ENCODE data around the gene TTC21A.

Gene TTC21A

DNA sequence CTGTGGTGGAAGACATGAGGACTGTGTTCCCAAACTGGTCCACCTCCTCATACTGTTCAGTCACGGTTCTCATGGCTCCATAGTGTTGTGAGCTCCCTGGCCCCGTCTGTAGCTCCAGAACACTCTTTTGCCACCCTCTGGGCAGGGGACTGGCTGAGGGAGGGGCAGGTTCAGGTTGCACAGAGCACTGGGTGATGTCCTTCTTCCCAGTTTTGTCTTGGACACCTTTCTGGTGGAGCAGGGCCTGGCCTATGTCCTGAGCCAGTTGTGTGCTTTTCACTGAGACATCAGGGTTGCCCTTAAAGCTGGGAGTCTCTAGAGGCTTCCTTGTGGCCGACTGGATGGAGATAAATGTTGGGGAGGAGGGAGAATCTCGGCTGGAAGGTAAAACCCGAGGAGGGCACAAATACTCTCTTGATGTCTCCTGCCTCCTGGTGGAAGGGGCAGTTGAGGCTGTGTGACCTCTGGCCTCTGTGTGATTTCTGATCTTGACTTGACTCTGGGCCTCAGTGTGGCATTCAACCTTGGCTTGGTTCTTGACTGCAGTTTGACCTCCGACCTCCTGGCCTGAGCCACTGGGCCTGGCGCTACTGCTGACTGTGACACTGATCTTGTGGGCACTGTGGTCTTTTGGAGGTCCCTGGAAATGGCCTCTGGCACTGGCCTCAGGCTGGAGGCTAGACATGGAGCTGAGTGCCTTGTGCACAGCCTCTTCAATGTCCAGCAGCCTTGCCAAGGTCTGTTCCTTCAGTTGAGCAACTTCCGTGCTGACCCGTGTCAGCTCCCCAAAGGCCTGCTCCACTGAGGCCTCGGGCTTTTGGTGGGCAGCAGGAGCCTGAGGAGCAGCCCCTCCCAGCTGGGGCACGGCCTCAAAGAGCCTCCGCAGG lies 76.8 kb downstream of the TTC21A start:
- no peak for DNase-seq

DNA sequence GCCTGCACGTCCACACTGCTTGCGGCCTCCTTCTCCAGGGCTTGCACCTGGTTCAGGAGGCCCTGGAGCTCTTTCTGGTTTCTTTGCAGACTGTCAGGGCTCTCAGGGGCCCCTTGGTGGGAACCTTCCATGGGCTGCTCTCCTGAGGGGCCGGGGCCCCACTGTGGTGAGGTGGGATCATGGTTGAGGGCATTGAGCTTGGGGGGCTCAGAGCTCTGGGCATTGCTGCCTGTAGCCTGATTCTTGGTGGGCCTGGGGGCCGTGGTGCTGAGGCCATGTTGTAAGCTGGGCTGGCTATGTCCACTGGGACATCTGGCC lies 77.4 kb downstream of the TTC21A start:
- DNase-seq: no peak

DNA sequence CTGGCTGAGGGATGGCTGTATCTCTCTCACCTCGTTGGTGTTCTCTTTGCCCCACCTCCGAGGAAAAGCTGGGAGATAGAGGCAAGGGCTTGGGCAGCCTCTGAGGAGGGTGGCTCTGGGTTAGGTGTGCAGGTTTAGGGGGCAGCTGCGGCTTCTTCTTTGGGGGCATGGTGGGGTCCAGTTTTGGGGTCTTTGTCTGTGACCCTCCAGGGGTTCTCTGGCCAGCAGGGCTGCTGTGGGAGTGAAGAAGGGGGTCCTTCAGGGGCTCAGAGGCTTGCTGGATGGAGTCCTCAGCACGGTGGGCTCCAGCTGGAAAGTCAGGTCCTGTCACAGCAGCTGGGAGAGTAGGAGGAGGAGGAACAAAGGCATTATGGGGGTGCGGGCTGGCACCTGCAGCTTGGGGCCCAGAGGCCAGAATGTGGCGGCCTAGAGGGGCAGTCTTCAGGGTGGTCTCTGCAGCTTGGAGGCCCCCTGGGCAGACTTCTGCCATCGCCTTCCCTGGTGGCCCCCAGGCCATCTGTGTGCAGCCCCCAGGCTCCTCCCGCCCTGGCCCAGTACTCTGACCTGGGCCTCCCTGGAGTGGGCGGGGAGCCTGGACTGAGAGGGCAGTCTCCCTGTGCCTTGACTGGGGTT lies 78.0 kb downstream of the TTC21A start:
- DNase-seq: no peak

DNA sequence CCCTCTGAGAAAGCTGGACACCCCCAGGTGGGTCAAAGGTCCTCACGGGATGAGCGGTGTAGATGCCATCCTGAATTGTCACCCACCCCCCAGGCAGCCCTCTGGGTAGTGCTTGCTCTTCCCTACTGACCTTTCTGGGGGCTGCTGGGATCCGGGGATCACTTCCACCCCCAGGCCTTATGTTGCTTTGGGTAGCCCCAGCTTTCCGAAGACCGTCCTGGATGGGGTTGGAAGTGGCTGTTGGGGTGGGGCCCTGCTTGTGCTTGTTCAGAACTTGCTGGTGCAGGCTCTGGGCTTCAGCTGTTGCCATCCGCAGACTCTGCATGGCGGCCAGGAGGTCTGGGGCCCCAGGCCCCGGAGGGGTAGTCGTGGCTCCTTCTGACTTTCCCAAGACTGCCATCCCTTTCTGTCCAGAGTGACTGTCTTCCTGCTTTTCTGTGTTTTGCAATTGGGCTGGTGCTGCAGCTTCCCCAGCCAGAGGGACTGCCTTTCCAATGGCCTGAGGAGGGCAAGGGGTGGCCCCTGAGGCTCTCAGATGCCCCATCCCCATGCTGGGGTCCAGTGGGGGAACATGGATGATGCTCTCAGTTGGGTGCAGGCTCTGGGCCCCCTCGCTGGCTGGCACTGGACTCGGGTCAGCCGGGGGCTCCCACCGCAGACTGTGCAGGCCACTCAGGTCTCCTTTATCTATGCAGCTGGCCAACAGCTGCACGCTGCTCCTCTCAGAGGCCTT lies 78.6 kb downstream of the TTC21A start:
- no peak for DNase-seq

DNA sequence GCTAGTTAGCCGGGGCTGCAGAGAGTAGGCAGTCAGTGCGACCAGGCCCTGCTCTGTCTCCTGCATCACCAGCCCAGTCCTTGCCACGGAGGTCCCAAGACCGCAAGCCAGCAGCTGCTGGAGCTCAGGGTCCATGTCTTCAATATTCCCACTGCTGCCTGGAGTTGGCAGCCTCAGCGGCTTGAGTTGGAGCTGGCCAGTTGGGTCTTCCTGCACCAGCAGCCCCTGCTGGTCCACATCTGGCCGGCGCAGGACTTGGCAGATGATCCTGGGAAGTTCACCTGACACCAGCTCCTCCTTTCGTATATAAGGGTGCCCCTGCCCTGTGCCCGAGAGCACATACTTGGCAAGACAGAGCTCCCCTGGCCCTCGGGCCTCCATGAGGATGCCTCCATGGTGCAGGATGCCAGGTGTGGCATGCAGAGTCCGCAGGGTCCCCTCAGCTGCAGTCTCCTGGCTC lies 79.2 kb downstream of the TTC21A start:
- no peak for DNase-seq

DNA sequence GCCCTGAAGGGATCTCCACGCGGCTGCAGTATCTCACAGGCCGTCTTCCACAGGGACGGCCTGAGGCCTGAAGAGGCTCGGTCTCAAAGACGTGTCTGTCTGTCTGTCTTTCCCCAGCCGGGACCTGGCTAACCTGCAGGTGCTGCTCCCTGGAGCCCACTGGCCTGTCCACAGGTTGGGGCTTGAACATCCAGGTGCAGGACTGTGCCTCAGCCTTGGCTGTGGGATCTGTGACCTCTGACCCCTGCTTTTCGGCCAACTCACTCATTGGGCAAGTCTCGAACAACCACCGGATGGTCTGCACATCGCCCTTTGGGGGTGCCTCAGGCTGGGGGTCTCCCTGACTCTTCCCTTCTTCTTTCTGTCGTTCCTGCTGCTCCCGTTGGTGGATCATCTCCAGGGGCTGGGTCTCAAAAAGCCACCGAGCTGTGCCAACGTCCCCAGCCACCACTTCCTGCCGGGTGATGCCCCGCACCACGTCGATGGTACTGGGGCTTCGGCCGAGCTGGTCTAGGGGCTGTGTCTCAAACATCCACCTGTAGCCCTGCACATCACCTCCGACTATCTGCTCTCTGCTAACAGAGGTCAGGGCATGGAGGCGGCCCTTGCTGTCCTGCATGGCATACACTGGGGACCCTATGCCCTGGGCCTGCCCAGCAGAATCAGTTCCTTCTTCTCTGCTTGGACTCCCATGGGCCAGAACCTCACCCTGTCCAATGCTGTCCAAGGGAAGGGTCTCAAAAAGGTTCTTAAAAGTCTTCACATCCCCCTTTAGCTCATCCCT lies 80.1 kb downstream of the TTC21A start:
- DNase-seq: no peak
